H7 (cell line): ENCODE measurements around the gene GLCE. TPM values are rescaled to one million over a fixed set of nuclear protein-coding genes. Genes with fewer than 3 reads are reported as not detected.

ENCODE experiments used
- DNase-seq: peaks from one replicate; pipeline ENCODE4 v3.0.0; 2012
- H3K27me3 ChIP-seq: 2 replicates; pipeline ENCODE4 v1.6.0; 2011; ENCODE audit warnings: mild to moderate bottlenecking, low read length; ENCODE audit not compliant: control insufficient read depth, insufficient read depth
- H3K36me3 ChIP-seq: replicated peaks from 2 replicates; pipeline ENCODE4 v1.5.1; 2011; ENCODE audit warnings: low read length; ENCODE audit not compliant: control insufficient read depth, insufficient read depth
- H3K4me3 ChIP-seq: 2 replicates; pipeline ENCODE4 v1.5.1; 2011; ENCODE audit warnings: low read depth, mild to moderate bottlenecking, control low read depth, low read length, moderate library complexity; ENCODE audit not compliant: insufficient read depth
- total RNA-seq: library from RNA; depleted of rRNA; stranded (reverse); fragments of >200 nt; shearing (Covaris generic); gene quantifications from 2 replicates; pipeline ENCODE4 v1.2.3, GENCODE V29; 2014; rRNA removed

GLCE gene
- total RNA-seq = 7.0 and 7.9 TPM in 2 replicates

GRCh38 chr15:69160141-69160993, at the start of gene GLCE:
GLCE (plus strand) TSS chr15:69160635; CDS start chr15:69255807, 95,172 bp downstream.
- H3K27me3 ChIP-seq = peaks cover 16% of the 10 kb centered on the region
- no peaks in the 10 kb centered on the region for H3K36me3 ChIP-seq
- peak; percentile 98 for DNase-seq

GRCh38 chr15:69114331-69114928, 46.0 kb upstream of the GLCE start:
- H3K36me3 ChIP-seq = no peaks in the 10 kb centered on the region
- DNase-seq = no peak
- peaks cover 19% of the 10 kb centered on the region for H3K27me3 ChIP-seq
- no peak overlapping the region for H3K4me3 ChIP-seq

More at GRCh38 chr15:69160141-69160993, at the start of gene GLCE:
- H3K4me3 ChIP-seq = peak within 1 kb of the TSS; percentile 81

GRCh38 chr15:69115031-69115430, 45.4 kb upstream of the GLCE start:
- Histone ChIP-seq H3K27me3 (peaks cover 22% of the 10 kb centered on the region), H3K4me3 (no peak overlapping the region), H3K36me3 (no peaks in the 10 kb centered on the region)
- no peak for DNase-seq

DNA sequence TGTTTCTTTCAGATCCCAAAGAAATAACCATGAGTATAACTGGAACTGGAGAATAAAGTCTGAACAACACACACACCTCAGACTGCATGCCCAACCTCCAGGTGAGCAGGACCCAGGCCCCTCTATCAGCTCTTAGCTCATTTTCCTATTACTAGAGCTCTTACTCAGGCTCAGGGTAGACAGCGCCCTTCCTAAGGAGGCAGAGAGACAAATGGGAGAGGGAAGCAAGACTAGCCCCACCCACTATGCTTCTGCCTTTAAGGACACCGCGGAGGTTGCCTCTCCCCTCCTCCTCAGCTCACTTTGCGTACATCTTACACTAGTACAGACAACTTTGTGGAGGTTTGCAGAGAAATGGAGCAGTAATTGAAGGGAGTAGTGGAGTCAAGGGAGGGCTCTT, 44.0 kb upstream of the GLCE start:
- DNase-seq = peak; percentile 60
- no peaks in the 10 kb centered on the region for H3K36me3 ChIP-seq
- H3K27me3 ChIP-seq = peaks cover 29% of the 10 kb centered on the region
- H3K4me3 ChIP-seq = no peak overlapping the region

- no peaks in the 10 kb centered on the region for H3K36me3 ChIP-seq
- DNase-seq = peak; percentile 65
- no peak overlapping the region for H3K4me3 ChIP-seq
- peaks cover 35% of the 10 kb centered on the region for H3K27me3 ChIP-seq
These were observed 43.0 kb upstream of the GLCE start for GRCh38 chr15:69117431-69117871.

- DNase-seq = no peak
- Histone ChIP-seq H3K27me3 (peaks cover 35% of the 10 kb centered on the region), H3K4me3 (no peak overlapping the region), H3K36me3 (no peaks in the 10 kb centered on the region)
These were observed 42.3 kb upstream of the GLCE start for GRCh38 chr15:69118089-69118488.

DNA sequence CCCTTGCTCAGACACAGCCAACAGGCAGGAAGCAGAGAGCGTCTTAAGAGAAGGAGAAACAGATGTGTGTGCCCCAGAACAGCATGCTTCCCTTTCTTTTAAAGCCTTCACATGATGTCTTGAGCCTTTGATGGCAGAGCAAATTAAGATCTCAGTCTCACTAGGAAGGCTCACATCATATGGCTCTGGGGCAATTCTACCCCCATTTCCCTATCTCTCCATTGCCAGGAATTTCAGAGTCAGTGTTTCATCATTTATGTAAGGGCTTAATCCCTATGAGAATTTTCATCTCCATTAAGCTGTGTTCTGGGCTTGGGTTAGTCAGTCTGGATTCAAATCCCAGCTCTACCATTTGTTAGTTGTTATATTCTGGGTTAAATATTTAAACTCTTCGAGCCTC, 41.4 kb upstream of the GLCE start:
- Histone ChIP-seq H3K4me3 (no peak overlapping the region), H3K36me3 (no peaks in the 10 kb centered on the region), H3K27me3 (peaks cover 35% of the 10 kb centered on the region)
- DNase-seq = no peak

- DNase-seq = peak; percentile 36
- H3K36me3 ChIP-seq = no peaks in the 10 kb centered on the region
- peaks cover 33% of the 10 kb centered on the region for H3K27me3 ChIP-seq
- no peak overlapping the region for H3K4me3 ChIP-seq
These were observed 40.6 kb upstream of the GLCE start for GRCh38 chr15:69119683-69120395.

GRCh38 chr15:69120732-69121131, 39.7 kb upstream of the GLCE start:
- Histone ChIP-seq H3K4me3 (no peak overlapping the region), H3K27me3 (peaks cover 30% of the 10 kb centered on the region), H3K36me3 (no peaks in the 10 kb centered on the region)
- no peak for DNase-seq

DNA sequence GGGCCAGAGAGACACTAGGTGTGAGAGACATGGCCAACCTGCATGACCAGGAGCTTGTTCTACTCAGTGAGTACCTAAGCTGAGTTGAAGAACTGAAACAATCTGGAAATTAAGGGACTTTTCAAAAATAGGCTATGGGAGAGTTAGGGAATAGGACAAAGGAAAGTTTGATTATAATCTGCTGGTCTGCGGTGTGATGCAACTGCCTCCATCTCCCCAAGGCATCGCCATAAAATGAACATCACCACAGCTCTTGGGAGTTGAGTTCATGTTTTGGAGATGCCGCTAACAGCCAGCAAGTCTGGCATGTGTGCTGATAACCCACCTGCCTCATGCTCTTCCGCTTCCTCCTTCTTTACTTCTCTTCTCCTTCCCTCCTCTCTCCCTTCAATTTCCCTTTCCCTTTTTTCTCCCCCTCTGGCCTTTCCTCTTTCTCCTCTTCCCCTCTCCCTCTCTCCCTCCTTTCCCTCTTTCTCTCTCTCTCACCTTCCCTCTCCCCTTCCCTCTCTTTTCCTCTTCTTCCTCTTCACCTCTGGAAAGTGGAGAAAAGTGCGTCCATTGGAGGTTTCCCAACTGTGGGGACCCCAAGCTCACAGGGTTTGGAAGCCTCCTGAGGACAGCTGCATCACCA, 39.1 kb upstream of the GLCE start:
- no peak for DNase-seq
- H3K36me3 ChIP-seq = no peaks in the 10 kb centered on the region
- H3K27me3 ChIP-seq = peaks cover 27% of the 10 kb centered on the region
- H3K4me3 ChIP-seq = no peak overlapping the region

- Histone ChIP-seq H3K27me3 (peaks cover 13% of the 10 kb centered on the region), H3K4me3 (no peak overlapping the region), H3K36me3 (no peaks in the 10 kb centered on the region)
- DNase-seq = no peak
These were observed 35.2 kb upstream of the GLCE start for GRCh38 chr15:69125236-69125635.

- Histone ChIP-seq H3K4me3 (no peak overlapping the region), H3K36me3 (no peaks in the 10 kb centered on the region), H3K27me3 (peaks cover 10% of the 10 kb centered on the region)
- no peak for DNase-seq
These were observed 34.4 kb upstream of the GLCE start for GRCh38 chr15:69126054-69126469.

GRCh38 chr15:69127306-69127705, 33.1 kb upstream of the GLCE start:
- Histone ChIP-seq H3K27me3 (no peaks in the 10 kb centered on the region; the same call in 1 of the 2 replicates), H3K4me3 (no peak overlapping the region), H3K36me3 (no peaks in the 10 kb centered on the region)
- DNase-seq = no peak

GRCh38 chr15:69128667-69129311, 31.6 kb upstream of the GLCE start:
- no peaks in the 10 kb centered on the region; the same call in 1 of the 2 replicates for H3K27me3 ChIP-seq
- H3K4me3 ChIP-seq = no peak overlapping the region
- H3K36me3 ChIP-seq = no peaks in the 10 kb centered on the region
- DNase-seq = no peak
